HG03064 (cell line): Measurements from ENCODE around the gene SCAPER.
"Not testable (repeated sequence)": the region's sequence is repeated elsewhere in the genome, so short reads cannot be mapped to it uniquely, and the experiment has no call there.

ENCODE experiments used
- ATAC-seq: cut with Tn5 transposase; IDR thresholded peaks from one replicate; pipeline ENCODE4 v1.9.1; 2021; ENCODE audit warnings: low read depth; ENCODE audit not compliant: unreplicated experiment

Gene SCAPER

DNA sequence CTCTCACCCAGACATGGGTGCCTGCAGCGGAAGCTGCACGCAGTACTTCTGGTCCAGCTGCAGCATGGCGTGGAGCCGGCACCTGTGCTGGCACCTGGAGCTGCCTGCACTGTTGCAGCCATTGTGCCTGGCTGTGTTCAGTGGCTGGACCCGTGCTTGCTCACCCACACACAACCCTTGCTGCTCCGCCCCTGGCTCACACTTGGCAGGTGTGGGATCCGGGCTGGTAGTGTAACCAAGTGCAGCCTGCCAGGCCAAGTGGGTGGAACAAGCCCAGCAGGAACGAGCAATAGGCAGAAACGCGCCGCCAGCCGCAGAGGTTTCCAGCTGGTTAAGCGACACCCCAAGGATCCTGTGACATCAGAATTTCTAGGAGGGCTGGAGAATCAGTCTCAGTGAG lies 11.2 kb upstream of the SCAPER start:
- ATAC-seq, result no peak

DNA sequence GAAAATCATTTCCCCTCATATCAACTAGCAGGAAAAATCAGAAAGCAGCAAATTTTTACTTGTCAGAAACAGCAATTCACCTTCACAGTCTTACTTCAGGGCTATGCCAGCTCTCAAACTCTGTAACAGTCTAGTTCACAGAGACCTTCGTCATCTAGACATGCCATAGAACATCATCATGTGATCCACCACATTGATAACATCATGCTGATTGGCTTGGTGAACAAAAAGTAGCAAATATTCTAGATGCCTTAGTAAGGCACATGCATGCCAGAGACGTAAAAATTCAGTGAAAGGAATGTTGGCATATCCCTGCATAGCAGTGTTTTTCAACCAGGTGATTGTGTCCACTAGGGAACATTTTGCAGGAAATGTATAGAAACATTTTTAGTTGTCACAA lies 8.6 kb upstream of the SCAPER start:
- no peak for ATAC-seq

DNA sequence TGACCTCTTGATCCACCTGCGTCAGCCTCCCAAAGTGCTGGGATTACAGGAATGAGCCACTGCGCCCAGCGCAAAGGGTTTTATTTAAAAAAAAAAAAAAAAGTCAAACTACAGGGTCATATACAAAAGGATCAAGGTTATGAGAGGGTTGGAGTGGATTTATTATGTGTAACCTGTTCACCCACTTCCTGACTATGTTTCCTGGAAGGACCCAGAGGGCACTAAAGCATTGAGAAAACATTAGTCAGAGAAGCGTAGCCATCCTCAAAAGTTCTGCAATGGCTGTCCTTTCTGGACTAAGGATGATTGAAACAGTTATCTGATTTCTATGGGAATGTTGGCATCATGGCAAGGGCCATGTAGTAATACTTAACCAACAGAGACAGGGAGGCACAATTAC lies 7.3 kb upstream of the SCAPER start:
- no peak for ATAC-seq

DNA sequence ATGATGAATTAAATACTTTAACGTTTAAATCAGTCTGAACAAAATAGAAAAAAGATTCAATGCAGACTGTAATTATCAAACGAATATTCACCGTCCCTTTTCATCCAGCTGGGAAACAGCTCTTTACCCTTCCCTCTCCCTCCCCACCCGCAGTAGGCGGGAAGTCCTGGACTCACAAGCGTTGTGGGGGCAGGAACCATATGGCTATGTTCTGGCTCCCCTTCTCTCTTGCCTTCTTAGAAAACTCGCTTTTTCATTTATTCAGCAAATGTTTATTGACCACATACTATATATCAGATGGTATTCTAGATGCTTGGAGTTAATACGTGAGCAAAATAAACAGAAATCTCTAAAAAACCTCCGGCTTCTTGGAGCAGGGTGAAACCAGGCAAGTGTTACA lies 715 bp upstream of the SCAPER start:
- ATAC-seq, result no peak

DNA sequence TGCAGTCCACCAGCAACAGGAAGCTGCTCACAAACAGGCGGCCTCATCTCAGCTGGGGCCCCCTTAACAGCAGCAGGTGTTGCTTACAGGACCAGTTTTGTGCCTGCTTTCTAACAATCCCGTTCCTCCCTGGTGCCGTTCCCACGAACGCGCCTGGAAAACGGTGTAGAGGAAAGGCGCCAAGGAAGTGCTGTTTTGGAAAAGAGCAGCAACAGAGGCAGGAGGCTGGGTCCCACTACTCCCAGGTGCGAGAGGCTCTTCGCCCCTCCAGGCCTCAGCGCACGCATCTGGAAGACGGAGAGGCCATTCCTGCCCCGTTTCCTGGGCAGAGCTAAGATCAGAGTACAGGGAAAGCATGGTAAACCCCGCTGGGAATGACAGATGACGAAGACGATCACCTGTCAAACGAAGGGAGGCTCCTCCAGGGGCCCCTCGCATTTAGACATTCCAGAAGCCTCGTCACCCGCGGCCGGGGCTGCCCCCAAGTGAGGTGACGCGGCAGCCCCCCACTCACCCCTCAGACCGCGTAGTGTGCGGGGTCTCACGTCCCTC lies 603 bp downstream of the SCAPER start:
- peak; percentile 18 for ATAC-seq

DNA sequence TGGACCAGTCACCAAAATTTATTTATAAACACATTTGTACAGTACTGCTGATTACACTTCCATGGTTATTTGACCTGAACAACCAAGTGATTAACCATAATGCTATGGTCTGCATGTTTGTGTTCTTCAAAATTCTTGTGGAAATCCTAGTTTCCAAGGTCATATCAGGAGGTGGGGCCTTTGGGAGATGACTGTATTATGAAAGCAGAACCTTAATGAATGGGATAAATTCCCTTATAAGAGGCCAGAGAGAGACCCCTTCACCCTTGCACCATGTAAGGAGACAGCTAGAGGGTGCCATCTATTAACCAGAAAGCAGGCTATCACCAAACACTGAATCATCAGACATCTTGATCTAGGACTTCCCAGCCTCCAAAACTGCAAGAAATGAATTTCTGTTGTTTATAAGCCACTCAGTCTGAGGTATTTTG lies 1.9 kb downstream of the SCAPER start:
- no peak for ATAC-seq

DNA sequence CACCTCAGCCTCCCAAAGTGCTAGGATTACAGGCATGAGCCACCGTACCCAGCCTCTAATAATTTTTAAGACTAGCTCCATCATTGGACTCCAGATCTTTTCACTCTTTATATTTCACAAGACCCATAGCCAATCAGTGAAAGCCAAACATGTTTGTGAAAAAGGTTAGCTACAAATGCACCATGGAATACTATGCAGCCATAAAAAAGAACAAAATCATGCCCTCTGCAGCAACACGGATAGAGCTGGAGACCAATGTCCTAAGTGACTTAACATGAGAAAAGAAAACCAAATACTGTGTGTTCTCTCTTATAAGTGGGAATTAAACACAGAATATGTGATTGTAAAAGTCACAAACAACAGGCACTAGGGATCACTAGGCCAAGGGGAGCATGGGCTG lies 3.2 kb downstream of the SCAPER start:
- no peak for ATAC-seq

DNA sequence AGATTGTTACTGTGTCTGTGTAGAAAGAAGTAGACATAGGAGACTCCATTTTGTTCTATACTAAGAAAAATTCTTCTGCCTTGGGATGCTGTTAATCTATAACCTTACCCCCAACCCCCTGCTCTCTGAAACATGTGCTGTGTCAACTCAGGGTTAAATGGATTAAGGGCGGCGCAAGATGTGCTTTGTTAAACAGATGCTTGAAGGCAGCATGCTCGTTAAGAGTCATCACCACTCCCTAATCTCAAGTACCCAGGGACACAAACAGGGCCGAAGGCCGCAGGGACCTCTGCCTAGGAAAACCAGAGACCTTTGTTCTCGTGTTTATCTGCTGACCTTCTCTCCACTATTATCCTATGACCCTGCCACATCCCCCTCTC lies 5.2 kb downstream of the SCAPER start:
- ATAC-seq, result not testable (repeated sequence)

DNA sequence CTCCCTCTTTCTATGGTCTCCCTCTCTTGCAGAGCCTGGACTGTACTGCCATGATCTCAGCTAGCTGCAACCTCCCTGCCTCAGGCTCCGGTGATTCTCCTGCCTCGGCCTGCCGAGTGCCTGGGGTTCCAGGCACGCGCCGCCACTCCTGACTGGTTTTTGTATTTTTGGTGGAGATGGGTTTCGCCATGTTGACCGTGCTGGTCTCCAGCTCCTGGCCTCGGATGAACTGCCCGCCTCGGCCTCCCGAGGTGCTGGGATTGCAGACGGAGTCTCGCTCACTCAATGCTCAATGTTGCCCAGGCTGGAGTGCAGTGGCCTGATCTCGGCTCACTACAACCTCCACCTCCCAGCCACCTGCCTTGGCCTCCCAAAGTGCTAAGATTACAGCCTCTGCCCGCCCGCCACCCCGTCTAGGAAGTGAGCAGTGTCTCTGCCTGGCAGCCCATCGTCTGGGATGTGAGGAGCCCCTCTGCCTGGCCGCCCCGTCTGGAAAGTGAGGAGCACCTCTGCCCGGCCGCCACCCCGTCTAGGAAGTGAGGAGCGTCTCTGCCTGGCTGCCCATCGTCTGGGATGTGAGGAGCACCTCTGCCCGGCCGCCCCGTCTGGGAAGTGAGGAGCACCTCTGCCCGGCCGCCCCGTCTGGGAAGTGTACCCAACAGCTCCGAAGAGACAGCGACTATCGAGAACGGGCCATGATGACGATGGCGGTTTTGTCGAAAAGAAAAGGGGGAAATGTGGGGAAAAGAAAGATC lies 5.8 kb downstream of the SCAPER start:
- not testable (repeated sequence) for ATAC-seq

DNA sequence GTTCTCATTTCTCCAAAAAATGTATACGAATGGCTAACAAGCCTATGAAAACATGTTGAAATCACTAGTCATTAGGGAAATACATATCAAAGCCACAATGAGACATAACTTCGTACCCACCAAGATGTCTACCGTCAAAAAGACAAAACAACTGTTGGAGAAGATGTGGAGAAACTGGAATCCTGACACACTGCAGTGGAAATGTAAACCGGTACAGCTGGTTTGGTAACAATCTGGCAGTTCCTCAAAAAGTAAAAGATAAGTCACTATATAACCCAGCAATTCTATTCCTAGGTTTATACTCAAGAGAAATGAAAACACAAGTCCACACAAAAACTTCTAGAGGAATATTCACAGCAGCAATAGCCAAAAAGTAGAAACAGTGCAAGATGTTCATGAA lies 7.0 kb downstream of the SCAPER start:
- ATAC-seq, result no peak

DNA sequence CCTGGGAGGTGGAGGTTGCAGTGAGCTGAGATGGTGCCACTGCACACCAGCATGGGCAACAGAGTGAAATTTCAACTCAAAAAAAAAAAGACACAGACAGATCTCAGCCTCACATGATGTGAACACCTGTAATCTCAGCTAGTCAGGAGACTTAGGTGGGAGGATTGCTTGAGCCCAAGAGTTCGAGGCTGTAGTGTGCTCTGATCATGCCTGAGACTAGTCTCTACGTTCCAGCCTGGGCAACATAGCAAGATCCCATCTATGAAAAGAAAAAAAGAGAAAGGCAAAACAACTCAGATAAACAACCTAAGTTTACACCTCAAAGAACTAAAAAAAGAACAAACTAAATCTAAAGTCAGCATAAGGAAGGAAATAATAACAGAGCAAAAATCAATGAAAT lies 11.0 kb downstream of the SCAPER start:
- ATAC-seq, result no peak

DNA sequence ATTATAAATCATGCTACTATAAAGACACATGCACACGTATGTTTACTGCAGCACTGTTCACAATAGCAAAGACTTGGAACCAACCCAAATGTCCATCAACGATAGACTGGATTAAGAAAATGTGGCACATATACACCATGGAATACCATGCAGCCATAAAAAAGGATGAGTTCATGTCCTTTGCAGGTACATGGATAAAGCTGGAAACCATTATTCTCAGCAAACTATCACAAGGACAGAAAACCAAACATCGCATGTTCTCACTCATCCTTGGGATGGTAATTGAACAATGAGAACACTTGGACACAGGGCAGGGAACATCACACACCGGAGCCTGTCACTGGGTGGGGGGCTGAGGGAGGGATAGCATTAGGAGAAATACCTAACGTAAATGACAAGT lies 12.3 kb downstream of the SCAPER start:
- ATAC-seq, result not testable (repeated sequence)

DNA sequence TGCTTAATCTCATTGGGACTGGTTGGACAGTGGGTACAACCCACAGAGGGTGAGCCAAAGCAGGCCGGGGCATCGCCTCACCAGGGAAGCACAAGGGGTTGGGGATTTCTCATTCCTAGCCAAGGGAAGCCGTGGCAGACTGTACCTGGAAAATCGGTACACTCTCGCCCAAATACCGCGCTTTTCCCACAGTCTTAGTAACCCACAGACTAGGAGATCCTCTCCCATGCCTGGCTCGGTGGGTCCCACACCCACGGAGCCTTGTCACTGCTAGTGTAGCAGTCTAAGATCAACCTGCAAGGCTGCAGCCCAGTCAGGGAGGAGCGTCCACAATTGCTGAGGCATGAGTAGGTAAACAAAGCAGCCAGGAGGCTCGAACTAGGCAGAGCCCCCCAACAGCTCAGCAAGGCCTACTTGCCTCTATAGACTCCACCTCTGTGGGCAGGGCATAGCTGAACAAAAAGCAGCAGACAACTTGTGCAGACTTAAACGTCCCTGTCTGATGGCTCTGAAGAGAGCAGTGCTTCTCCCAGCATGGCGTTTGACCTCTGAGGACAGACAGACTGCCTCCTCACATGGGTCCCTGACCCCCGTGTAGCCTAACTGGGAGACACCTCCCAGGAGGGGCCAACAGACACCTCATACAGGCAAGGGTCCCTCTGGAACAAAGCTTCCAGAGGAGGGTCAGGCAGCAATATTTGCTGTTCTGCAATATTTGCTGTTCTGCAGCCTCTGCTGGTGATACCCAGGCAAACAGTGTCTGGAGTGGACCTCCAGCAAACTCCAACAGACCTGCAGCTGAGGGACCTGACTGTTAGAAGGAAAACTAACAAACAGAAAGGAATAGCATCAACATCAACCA lies 17.6 kb downstream of the SCAPER start:
- ATAC-seq, result not testable (repeated sequence)

DNA sequence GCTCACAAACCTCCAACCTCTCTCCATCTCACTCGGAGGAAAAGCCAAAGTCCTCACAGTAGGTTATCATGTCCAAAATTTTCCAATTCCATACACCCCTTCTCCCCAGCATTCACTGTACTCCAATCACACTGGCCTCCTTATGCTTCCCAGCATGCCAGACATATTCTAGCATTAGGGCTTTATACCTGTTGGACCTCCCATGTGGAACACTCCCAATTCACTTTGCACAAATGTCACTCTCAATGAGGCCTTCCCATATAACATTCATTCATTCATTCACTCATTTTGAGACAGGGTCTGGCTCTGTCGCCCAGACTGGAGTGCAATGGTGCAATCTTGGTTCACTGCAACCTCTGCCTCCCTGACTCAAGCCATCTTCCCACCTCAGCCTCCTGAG lies 19.9 kb downstream of the SCAPER start:
- ATAC-seq, result no peak

DNA sequence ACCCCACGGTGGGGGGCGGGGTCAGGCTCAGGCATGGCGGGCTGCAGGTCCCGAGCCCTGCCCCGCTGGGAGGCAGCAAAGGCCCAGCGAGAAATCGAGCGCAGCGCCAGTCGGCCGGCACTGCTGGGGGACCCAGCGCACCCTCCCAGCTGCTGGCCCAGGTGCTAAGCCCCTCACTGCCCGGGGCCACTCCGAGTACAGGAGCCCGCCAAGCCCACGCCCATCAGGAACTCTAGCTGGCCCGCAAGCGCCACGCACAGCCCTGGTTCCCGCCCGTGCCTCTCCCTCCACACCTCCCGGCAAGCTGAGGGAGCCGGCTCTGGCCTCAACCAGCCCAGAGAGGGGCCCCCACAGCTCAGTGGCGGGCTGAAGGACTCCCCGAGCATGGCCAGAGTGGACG lies 29.2 kb downstream of the SCAPER start:
- no peak for ATAC-seq

DNA sequence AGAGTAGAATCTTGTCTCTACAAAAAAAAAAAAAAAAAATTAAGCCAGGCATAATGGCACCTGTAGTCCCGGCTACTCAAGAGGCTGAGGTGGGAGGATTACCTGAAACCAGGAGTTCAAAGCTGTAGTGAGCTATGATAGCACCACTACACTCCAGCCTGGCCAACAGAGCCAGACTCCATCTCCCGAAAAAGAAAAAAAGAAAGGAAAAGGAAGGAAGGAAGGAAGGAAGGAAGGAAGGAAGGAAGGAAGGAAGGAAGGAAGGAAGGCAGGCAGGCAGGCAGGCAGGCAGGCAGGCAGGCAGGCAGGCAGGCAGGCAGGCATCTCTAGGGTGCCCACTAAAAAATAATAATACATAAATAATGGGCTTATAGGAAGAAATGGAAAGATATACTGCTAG lies 32.1 kb downstream of the SCAPER start:
- ATAC-seq, result not testable (repeated sequence)

DNA sequence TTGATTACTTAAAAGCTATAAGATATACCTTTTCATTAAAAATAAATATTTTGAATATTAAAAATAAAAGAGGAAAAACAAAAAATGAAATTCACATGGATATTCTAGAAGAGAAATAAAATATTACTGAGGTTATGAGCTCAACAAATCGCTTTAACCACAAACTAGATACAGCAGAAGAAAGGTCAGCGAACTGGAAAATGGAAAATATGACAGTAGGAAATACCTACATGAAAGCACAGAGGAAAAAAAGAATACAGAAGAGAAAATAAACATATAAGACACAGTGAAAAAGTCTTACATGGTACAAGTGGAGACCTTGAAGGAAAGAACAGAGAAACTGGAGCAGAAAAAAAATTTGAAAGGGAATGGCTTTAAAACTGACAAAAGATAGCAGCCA lies 33.2 kb downstream of the SCAPER start:
- ATAC-seq, result no peak

DNA sequence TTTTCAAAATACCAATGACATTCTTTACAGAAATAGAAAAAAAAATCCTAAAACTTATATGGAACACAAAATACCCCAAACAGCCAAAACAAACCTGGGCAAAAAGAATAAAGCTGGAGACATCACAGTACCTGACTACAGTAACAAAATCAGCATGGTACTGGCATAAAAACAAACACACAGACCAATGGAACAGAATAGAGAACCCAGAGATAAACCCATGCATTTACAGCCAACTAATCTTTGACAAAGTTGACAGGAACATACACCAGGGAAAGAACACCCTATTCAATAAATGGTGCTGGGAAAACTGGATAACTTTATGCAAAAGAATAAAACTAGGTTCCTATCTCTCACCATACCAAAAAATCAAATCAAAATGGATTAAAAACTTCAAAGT lies 36.4 kb downstream of the SCAPER start:
- ATAC-seq, result no peak

DNA sequence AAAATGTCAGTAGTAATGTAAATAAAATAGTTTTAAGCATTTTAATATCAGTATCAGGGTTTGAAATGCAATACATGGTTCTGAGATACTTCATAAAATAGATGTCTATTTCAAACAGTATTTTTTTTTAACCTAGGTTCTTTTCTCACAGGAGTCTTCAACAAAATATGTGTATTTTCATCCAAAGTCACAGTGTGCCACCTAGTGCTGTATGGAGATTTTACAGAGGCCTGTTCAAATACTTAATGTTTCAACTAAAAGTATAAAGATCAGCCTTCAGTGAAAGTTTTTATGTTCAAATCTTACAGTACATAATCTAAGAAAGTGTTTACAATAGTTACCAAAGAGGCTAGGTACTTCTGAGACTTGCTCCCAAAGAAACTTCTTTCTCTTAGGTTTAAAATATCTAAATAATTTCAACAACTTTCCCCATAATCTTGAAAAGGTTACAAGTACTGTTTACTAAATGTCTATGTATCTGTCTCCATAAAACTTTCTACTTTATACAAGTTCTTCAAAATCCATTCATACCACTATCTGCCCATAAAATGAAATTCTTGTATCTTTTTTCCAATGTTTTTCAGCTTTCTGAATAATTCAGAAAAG lies 38.3 kb downstream of the SCAPER start:
- ATAC-seq, result no peak

DNA sequence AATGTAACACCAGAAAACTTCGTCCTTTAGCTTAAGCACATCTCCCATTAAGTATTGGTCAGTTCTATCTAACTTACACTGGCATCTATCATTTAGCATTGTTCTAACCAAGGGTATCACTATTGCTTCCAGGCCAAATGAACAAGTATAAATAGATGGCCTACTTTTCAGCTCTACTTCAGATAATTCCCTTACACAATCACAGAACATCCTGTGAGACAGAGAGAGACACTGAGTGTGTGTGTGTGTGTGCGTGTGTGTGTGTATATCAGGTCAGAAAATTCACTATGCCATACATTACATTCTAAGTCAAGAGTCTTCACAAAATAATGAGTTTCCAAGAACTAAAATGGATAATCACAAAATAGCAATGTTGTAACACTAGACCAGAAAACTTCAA lies 39.1 kb downstream of the SCAPER start:
- ATAC-seq, result no peak

DNA sequence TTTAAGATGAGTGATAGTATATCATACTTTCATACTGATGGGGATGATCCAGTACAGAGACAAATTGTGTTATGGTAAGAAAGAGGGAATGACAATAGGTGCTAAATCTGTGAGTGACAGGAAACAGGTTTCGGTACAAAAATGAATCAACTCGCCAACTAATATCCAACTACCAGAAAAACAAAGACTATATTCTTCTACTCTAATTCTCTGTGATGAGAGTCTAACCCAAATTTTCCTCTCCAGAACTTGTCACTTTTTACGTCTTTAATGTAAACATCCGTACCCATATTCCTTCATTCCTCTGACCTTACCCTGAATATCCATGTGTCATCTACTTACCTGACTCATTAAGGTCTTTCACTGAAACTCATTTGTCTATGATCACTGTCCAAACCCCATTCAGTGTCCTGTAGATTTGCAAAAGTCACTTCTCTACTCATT lies 39.6 kb downstream of the SCAPER start:
- no peak for ATAC-seq
